GM10266 (cell line): ENCODE results near the gene SLC39A7.
"Not testable (repeated sequence)": the region's sequence is repeated elsewhere in the genome, so short reads cannot be mapped to it uniquely, and the experiment has no call there.

Experiments used
- DNase-seq: peaks from one replicate; pipeline ENCODE4 v3.0.0; 2012; ENCODE audit errors: extremely low spot score
- TF ChIP-seq, protein P1 (sequence below): IDR thresholded peaks from 2 replicates; pipeline ENCODE4 v1.5.1; 2012; ENCODE audit warnings: mild to moderate bottlenecking, low read depth; ENCODE audit not compliant: control insufficient read depth, insufficient read depth; ENCODE audit errors: missing control alignments

SLC39A7 gene

GRCh38 chr6:33213166-33213988, 12.7 kb downstream of the SLC39A7 start:
- TF ChIP-seq, protein P1, sequence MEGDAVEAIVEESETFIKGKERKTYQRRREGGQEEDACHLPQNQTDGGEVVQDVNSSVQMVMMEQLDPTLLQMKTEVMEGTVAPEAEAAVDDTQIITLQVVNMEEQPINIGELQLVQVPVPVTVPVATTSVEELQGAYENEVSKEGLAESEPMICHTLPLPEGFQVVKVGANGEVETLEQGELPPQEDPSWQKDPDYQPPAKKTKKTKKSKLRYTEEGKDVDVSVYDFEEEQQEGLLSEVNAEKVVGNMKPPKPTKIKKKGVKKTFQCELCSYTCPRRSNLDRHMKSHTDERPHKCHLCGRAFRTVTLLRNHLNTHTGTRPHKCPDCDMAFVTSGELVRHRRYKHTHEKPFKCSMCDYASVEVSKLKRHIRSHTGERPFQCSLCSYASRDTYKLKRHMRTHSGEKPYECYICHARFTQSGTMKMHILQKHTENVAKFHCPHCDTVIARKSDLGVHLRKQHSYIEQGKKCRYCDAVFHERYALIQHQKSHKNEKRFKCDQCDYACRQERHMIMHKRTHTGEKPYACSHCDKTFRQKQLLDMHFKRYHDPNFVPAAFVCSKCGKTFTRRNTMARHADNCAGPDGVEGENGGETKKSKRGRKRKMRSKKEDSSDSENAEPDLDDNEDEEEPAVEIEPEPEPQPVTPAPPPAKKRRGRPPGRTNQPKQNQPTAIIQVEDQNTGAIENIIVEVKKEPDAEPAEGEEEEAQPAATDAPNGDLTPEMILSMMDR: no peak
- DNase-seq: peak; percentile 44

DNA sequence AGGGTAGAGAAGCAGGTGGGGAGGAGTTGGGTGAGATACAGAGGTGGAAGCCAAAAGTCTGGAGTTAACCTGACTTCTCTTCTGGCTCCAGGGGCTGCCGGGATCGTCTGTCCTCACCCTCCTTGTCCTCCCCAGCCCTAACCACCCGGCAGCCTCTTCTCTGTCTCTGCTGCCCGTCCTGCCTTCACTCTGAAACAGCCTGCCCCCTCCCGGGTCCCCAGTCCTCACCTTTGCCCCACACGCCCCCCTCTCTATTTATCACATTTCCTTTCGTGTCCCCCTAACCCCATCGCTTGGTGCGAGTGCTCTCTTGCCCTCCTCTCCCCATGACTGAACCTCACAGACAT, 13.3 kb downstream of the SLC39A7 start:
- peak; percentile 19 for DNase-seq
- TF ChIP-seq, protein P1: no peak

- TF ChIP-seq, protein P1: no peak
These were observed 14.8 kb downstream of the SLC39A7 start for GRCh38 chr6:33215271-33216116.

GRCh38 chr6:33216117-33216649, 15.5 kb downstream of the SLC39A7 start:
- DNase-seq: no peak

More at GRCh38 chr6:33215271-33216116, 14.8 kb downstream of the SLC39A7 start:
- DNase-seq: no peak

GRCh38 chr6:33217246-33217645, 16.6 kb downstream of the SLC39A7 start:
- TF ChIP-seq, protein P1: no peak
- DNase-seq: no peak

More at GRCh38 chr6:33216117-33216649, 15.5 kb downstream of the SLC39A7 start:
- TF ChIP-seq, protein P1: no peak

DNA sequence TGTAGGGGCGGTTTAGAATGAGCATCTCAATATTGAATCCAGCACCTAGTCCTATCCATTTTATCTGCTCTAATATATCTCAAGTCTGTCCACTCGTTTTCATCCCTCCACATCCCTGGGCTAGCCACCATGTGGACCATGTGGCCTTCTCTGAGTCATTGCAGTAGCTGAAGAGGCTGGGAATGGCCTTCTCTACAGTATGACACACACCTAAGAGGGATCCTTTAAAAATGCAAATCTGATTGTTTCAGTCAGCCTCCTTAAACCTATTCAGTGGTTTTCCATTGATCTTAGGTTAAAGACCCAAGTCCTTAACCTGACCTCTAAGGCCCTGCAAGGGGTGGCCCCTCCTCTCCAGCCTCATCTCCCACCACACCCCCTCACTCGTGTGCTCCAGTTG, 17.0 kb downstream of the SLC39A7 start:
- TF ChIP-seq, protein P1: no peak
- no peak for DNase-seq

GRCh38 chr6:33226503-33227120, 25.9 kb downstream of the SLC39A7 start:
- not testable (repeated sequence) for DNase-seq
